Measurements from ENCODE around the gene CBFB.
"Not testable (repeated sequence)": the region's sequence is repeated elsewhere in the genome, so short reads cannot be mapped to it uniquely, and the experiment has no call there.

CBFB gene

DNA sequence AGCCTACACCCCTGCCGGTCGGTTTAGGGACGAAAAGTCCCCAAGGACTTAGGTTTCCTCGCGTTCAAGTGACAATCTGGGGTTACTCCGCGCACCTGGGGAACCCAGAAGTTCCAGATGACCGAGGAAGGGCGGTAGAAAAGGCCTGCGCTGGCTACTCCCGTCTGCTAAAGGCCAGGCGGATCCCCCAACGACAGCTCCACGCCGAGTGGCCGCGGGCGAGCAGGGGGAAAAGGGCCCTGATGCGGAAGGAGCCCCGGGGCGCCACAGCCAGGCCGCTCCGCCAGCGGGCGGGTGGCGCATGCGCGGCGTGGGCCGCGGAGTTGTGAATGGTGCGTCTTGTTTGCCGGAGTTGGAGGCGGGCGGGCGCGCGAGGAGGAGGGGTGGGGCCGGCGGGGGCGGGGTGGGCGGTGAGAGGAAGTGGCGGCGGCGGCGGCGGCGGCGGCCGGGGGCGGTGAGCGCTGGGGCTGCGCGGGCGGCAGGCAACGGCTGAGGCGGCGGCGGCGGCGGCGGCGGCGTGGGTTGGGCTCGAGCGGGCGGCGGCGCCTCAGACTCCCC lies at the start of gene CBFB:
Gene CBFB (plus strand): TSS at position 454 of the 558 bp plus-strand sequence. CDS start 259 bp downstream, outside the sequence.
- DNase-seq: peak; percentile 5

DNA sequence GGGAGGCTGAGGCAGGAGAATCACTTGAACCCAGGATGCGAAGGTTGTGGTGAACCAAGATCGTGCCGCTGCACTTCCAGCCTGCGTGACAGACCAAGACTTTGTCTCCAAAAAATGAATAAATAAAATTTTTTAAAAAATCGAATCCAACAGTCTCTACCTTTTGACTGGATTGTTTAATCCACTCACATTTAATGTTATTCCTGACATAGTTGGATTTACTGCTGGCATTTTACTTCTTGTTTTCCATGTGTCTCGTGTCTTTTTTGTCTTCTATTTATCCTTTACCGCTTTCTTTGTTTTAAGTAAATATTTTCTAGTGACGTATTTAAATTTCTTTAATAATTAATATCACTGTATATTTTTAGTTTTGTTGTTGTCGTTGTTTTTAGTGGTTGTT lies 45.9 kb upstream of the CBFB start:
- DNase-seq: no peak

DNA sequence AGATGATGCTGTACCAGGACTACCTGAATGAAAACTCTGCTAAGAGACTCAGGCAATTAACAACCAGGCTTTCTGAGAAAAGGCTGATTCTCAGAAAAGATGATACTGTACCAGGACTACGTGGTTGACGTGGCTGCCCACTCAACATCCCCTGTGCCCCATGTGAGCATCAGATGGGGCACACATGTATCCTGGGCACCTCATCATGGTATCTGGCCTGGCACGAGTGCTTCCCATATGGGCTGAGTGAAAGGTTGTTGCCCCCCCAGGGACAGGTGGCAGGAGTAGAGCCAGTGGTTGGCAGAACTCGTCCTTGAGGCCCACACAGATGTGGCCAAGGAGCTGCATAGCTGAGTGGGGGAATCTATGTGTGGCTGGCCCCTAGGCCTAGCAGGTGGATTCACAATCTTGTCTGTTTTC lies 44.0 kb upstream of the CBFB start:
- no peak for DNase-seq

DNA sequence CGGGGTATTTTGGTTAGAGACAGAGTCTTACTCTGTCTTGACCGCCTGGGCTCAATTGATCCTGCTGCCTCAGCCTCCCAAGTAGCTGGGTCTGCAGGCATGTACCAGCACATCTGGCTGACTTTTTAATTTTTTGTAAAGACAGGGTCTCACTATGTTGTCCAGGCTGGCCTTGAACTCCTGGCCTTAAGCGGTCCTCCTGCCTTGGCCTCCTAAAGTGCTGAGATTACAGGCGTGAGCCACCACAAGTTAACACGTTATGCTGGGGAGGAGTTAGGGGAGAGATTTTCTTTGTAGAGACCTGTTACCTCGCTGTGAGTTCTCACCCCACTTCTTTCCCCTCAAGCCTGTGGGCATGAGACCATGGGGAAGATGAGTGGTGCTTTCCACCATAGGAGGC lies 42.4 kb upstream of the CBFB start:
- no peak for DNase-seq

DNA sequence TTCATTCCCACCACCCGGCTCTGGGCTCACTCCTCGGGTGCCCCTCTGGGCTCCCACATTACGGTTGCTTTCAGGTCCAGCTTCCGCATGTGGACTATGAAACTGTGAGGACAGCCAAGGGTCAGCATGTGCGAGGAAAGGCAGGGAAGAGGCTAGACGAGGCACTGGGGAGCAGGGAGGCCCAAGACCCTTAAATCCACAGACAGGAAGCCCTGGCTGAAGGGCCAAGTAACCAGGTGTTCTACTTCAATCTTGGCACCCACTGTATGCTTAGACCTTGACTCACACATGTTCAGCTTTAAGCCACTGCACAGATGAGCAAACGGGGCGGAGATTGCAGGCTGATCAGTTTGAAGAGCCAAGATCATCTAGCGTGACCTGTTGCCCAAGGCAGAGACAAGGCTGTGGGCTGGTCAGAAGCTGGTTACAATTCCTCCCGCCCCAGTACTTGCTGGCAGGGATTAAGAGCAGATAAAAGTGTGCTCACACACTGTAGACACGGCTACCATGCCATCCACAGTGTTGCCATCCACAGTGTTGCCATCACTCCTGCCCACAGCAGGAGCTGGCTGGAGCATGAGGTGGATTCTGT lies 40.7 kb upstream of the CBFB start, which contains the start of gene CES4A:
Gene CES4A (plus strand): TSS at position 393 of the 592 bp plus-strand sequence. CDS start 184 bp downstream, at position 577.
- DNase-seq: no peak

DNA sequence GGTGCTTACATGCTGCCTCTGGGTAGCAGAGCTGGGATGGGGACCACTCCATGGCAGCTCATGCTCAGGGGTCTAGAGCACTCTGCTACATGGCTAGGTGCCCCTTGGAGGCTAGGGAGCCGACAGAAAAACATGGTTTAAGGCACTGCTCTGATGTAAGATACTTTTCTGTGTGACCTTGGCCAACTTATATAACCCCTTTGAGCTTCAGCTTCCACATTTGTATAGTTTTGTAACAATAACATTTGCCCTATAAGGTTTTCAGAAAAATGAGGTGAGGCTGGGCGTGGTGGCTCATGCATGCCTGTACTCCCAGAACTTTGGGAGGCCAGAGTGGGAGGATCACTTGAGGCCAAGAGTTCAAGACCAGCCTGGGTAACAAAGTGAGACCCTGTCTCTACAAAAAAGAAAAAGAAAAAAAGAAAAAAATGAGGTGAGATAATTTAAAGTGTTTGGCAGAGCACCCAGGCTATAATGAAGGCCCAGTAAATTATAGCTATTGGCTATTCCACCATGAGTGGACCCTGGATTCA lies 37.3 kb upstream of the CBFB start:
- DNase-seq: no peak

DNA sequence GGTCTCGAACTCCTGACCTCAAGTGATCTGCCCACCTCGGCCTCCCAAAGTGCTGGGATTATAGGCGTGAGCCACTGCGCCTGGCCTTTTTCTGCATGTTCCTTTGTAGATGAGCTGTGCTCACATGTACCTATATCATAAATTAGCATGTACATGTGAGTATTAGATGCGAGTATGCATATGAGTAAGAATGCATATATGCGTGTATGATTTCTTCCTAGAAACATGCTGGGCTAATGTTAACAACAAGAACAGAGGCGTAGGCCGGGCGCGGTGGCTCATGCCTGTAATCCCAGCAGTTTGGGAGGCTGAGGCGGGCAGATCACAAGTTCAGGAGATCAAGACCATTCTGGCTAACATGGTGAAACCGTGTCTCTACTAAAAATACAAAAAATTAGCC lies 35.4 kb upstream of the CBFB start:
- DNase-seq: not testable (repeated sequence)

DNA sequence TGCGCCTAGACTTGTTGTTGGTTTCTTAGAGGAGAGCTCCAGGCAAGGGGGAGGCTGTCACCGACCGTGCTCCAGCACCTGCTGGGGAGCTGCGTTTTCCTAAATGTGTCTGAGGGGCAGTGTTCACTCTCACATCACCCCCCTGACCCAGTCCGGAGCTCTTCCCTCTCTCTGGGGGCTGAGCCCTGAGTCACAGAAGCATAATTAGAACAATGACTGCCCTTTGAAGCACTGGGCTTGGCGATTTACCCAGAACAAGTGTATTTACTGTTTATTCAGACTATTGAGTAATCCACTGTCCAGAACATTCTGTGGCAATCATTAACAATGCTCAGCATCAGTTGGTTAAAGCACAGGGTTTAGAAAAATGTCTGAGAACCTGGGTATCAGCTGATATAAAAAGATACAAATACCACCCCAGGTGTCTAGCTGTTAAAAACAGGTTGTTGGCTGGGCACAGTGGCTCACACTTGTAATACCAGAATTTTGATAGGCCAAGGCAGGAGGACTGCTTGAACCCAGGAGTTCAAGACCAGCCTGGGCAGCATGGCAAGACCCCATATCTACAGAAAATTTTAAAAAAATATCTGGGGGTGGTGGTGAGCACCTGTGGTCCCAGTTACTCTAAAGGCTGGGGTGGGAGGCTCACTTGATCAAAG lies 32.5 kb upstream of the CBFB start:
- no peak for DNase-seq

DNA sequence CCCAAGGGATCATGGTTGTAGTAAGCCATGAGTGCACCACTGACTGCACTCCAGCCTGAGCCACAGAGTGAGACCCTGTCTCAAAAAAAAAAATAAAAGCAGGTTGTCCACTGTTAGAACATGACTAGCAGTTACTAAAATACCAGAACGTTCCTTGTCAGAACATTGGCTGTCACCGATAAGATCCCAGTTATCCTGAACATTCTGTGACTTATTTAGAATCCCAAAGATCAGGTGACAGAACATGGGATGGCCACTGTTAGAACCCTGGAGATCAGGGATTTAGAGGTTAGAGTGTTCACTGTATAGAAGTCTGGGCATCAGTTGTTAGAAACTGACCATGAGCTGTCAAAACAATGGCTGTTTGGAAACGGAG lies 32.0 kb upstream of the CBFB start:
- no peak for DNase-seq

DNA sequence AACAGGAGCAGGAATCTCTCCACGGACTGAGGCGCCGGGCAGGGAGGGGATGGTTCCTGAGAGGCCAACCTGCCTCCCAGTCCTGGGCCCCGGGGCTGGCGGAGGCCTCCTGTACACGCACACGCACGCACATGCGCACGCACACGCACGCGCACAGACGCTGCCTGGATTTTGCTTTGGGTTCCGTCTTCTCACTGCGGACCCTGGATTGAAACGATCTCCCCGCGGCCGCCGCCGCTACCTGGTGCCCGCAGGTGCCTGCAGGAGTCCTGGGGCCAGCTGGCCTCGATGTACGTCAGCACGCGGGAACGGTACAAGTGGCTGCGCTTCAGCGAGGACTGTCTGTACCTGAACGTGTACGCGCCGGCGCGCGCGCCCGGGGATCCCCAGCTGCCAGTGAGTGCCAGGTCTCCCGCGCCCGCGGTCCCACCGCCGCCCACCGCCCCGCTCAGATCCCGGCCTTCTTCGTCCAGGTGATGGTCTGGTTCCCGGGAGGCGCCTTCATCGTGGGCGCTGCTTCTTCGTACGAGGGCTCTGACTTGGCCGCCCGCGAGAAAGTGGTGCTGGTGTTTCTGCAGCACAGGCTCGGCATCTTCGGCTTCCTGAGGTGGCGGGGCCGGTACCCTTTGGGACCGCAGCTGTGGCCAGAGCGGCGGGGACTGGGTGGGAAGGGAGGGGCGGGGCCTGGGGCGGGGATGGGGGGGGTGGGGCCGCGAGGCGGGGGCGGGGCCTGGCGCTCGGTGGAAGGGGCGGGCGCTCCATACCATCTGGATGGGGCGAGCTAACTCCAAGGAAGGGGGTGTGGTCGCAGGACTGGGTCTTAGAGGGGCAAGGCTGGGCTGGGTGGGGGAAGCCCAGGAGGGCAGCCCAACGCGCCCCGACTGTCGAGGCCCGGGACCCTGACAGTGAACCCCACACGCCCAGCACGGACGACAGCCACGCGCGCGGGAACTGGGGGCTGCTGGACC lies 28.3 kb upstream of the CBFB start:
- DNase-seq: no peak

DNA sequence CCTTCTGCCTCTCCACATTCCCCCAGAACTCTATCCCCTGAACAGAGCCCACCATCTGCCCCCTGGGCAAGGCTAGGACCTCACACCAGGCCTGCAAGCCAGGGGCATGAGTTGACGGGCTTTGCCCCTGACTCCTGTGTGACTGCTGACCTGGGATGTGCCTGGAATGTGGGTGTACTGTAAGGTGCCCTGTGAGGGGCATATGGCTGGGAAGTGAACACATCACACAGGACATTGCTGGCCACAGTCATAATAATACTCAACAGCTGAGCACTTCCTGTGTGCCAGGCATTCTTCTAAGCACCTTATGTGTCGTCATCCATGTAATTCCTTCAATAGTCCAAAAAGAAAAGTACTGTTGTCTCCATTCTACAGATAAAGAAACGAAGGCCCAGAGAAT lies 27.2 kb upstream of the CBFB start:
- no peak for DNase-seq

DNA sequence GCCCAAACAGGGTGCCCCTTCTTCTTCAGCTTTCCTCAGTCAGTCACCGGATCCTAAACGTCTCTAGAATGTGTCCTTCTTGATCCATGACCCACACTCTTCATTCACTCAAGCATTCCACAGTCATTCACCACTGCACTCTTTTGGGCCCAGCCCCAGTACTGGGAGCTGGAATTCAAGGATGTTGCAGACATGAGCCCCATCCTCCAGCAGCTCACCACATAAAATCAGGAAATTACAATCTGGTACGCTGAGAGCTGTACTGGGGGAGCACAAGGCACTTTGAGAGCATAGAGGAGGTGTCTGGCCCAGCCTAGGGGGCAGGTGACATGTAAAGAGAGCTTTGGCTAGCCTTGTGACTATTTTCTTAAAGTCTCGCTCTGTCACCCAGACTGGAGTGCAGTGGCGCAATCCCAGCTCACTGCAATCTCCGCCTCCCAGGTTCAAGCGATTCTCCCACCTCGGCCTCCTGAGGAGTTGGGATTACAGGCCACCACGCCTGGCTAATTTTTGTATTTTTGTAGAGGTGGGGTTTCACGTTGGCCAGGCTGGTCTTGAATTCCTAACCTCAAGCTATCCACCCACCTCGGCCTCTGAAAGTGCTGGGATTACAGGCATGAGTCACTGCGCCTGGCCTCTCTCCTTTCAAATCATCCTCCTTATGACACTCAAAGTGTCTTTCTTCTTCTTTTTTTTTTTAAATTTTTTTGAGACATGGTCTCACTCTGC lies 21.9 kb upstream of the CBFB start:
- DNase-seq: no peak

DNA sequence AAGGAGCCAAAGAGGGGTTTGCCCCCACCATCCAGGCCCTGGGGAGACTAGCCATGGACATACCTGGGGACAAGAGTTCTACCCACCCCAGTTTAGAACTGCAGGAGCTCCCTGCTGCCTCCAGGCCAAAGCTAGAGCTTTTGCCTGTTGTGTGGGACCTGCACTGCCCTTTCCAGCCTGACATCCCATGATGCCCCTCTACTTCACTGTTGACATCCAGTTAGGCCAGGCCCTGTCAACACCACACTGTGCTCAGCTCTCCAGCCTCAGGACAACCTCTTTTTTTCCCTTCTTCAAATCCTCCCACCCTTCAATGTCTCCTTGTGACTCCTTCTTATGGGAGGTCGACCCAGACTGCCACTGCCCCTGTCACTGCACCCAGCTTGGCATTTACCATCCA lies 19.8 kb upstream of the CBFB start:
- no peak for DNase-seq

DNA sequence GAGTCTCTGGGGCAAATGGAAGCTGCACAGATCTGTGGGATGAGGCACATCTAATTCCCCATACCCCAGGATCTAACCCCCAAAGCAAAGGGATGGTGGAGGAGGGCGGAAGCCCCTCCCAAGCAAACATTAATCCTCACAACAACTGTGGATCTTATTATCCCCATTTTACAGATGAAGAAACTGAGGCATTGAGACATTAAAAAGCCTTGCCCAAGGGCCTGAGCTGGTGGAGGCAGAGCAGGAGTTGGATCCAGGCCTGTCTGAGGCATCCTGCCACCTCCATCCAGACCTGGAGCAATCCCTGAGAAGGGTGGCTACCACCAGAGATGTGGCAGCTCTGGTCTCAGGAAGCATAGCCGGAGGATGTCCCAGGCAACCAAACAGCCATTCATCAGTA lies 17.7 kb upstream of the CBFB start:
- DNase-seq: no peak

DNA sequence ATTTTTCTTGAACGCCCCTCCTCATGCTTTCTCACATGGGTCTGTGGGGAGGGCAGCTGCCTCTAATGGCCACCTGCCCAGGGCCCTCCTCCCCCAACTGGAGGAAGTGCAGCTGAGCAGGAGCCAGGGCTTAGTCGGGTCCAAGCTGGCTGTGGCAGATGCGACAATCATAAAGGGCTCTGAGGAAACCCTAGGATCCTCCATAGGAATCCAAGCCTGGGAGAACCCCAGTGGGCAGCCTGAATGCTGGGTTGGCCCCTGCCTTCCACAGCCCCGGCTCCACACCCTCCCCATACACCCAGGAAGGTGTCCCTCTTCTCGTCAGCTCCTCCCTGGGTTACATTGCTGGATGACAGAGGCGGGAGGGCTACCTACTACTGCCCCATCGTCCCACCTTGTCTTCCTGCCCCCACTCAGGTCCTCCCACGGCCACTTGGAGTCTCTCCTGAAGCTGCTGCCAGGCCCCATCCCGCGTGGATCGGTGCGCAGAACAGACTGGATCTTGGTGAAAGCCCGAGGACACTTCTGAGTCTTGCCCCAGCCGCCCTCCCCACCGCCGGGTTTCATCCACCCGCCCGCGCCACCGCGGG lies 15.6 kb upstream of the CBFB start:
- no peak for DNase-seq

DNA sequence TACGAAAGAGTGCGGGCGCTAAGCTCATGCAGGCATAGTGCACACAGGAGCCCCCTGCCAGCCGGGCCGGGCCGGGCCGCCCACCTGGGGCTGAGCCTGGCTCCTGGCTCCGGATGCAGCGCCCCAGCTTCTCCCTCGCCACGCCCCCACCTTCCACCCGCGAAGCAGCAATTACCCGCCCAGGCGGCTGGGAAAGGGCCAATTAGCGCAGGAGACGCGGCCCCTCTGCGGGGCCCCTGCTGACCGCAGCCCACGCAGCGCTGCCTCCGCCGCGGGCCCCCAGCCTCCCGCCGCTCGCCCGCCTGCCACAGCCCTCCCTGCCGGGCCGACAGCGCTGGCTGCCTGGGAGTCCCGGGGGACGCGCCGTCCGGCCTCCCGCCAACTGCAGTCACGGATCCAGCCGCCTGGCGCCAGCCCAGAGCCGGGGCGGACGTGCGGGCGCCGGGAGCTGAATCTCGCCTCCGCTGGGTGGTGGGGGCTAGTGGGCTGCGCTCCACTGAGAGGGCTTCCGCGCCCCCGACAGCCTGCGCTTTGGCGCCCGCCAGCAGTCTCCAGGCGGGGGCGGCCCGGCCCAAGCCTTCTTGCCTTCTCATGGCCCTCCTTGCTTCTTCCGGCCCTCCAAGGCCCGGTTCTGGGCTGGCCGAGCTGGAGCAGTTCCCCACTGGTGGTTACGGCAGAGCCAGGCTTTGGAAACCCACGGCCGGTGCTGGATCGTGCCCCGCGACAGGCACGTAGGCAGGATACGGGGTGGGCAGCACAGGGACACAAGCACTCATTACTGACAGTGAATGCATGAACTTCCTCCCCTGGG lies 14.9 kb upstream of the CBFB start:
- no peak for DNase-seq

DNA sequence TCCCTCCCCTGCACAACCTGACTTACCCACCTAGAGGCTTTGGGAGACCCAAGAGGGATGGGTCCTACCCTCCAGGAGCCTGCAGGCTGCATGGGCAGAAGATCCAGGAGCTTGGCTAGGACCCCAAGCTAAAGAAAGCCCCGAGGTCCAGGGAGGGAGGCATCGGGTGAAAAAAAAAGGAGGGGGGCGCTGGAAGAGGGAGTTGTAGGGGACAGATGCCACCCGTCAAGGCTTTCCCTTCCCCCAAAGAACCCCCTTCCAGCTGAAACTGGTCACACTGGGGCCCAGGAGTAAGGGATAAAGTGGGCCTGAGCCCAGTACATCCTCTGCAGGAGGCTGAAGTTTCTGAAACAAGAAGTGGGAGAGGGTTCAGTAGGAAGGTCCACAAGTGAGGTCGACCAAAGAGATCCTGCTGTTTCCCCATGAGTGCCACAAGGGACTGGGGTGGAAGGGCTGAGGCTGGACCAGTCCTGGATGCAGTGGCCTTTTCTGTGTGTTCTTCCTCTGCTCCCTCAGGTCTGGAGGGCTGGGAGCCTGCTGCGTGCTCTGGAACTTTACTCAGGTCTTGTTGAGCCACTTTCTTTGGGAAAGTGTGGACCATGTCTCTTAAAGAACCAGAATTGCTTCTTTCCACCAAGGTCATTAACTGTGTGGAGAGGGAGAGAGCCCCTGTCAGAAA lies 14.2 kb upstream of the CBFB start:
- DNase-seq: no peak

DNA sequence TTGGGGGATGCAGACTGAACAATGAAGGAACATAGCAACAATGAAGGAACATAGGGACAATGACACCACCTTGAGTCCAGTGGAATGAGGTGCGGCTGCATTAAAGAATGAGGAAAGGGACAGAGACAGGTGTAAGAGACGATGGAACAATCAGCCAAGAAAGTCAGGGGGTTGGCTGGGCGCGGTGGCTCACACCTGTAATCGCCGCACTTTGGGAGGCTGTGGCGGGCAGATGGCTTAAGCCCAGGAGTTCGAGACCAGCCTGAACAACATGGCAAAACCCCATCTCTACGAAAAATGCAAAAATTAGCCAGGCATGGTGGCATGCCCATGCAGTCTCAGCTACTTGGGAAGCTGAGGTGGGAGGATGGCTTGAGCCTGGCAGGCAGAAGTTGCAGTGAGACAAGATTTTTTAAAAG lies 13.6 kb upstream of the CBFB start:
- DNase-seq: no peak

DNA sequence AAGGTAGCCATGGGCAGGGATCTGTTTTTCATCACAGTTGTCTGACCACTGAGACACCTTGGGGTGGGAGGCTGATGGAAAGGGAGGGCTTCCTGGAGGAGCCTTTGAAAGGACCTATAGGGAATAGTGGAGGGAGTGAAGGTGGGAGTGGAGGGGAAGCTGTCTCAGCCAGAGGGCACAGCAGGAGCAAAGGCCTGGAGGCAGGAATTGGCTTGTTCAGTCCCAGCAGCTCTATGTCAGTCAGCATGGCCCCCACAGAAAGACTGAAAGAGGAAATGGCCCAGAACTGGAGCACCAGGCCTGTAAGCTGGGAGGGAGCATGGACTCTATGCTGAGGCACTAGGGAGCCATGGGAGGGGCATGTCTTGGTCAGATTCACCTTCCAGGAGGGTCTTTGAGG lies 12.8 kb upstream of the CBFB start:
- DNase-seq: no peak

DNA sequence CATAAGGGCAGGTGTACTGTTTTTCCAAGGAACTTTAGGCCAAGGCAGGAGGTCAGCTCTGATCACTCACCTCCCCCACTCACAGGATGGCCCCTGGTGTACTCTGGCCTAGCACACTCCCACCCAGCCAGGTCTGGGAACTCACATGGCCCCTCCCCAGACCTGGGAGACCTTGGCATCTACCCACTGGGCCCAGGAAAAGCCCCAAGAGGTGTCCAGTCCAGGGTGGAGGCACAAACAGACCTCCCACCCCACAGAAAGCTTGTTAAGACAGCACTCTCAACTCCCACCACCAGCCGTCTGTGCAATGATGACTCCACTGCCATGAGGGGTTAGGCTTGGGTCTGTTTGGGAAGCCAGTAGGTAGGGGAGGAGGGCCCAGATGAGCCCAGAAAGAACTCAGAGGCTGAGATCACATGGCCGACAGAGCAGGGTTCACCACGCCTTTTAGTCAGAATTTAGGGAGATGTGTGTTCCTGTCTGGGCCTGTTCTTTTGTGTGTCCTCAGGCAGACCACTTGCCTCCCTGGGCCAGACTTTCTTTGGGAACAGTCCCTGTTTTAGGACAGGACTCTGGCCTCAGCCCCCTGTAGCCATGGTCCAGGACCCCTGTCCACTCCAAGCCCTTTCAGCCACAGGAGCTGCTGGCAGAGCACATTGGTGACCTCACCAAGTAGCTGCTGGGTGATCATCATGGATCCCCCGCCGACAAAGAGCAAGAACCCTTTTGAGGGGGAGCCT lies 12.1 kb upstream of the CBFB start:
- DNase-seq: no peak
